Gastrocnemius medialis (tissue), 4 donors: ENCODE results near the gene ACAP1.

Experiments
- POLR2A ChIP-seq, 2 donors: fragments of 450-650 bp; IDR thresholded peaks; one replicate each; pipeline ENCODE4 v1.6.1; 2017; ENCODE audit warnings: antibody characterized with exemption in 2 of 2, mild to moderate bottlenecking in 2 of 2, moderate library complexity in 2 of 2
- TF ChIP-seq, protein P1 (sequence below), 5 experiments: fragments of 450-650 bp in 3 of 5; fragments of 200-600 bp in 2 of 5; sonication (generic) in 2 of 5; IDR thresholded peaks in 4 of 5; conservative IDR thresholded peaks in 1 of 5; 1 replicate in 4 of 5; 2 replicates in 1 of 5; pipeline ENCODE4 v1.5.1; 2016 to 2019; ENCODE audit warnings: antibody characterized with exemption in 5 of 5, mild to moderate bottlenecking in 3 of 5, moderate library complexity in 3 of 5

DNA sequence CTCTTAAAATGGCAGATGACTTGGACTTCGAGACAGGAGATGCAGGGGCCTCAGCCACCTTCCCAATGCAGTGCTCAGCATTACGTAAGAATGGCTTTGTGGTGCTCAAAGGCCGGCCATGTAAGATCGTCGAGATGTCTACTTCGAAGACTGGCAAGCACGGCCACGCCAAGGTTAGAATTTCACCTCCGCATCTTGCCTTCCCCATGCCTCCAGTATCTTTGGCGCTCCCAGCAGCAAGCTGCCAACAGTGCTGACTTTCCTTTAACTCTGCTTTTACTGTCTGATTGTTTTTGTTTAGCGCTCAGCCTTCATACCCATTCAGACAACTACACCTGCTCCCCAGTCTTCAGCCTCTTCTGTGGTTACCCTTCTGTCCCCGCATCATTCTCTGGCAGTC, 26.7 kb upstream of the ACAP1 start:
- TF ChIP-seq, protein P1, sequence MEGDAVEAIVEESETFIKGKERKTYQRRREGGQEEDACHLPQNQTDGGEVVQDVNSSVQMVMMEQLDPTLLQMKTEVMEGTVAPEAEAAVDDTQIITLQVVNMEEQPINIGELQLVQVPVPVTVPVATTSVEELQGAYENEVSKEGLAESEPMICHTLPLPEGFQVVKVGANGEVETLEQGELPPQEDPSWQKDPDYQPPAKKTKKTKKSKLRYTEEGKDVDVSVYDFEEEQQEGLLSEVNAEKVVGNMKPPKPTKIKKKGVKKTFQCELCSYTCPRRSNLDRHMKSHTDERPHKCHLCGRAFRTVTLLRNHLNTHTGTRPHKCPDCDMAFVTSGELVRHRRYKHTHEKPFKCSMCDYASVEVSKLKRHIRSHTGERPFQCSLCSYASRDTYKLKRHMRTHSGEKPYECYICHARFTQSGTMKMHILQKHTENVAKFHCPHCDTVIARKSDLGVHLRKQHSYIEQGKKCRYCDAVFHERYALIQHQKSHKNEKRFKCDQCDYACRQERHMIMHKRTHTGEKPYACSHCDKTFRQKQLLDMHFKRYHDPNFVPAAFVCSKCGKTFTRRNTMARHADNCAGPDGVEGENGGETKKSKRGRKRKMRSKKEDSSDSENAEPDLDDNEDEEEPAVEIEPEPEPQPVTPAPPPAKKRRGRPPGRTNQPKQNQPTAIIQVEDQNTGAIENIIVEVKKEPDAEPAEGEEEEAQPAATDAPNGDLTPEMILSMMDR (IDR thresholded peaks at IDR 0.05 in 4 of 5, conservative IDR thresholded peaks at IDR 0.05 in 1 of 5) = no peak
- TF ChIP-seq POLR2A (IDR thresholded peaks at IDR 0.05) = no peak
